HG02642 (cell line): Measurements from ENCODE around the gene FYN.

Experiments
- ATAC-seq: cut with Tn5 transposase; IDR thresholded peaks from one replicate; pipeline ENCODE4 v1.9.1; 2021; ENCODE audit warnings: mild to moderate bottlenecking; ENCODE audit not compliant: unreplicated experiment, poor library complexity

The FYN gene

DNA sequence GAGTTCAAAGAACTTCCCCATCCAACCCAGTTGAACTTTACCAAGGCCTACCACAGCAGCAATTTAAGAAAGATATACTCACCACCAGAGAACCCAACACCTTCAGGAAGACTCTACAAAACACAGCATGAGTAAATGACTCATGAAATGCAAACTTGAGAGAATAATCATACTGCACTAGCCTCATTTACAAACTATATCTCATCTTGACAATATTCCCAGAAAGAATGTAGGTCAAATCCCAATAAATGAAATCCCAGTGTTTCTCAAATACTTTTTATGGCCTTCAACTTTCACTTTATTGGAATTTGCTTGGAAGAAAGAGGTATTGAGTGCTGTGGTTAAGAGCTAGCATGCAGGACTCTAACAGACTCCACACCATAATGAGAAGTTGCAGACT is 60.0 kb downstream of the FYN start:
- ATAC-seq = no peak

DNA sequence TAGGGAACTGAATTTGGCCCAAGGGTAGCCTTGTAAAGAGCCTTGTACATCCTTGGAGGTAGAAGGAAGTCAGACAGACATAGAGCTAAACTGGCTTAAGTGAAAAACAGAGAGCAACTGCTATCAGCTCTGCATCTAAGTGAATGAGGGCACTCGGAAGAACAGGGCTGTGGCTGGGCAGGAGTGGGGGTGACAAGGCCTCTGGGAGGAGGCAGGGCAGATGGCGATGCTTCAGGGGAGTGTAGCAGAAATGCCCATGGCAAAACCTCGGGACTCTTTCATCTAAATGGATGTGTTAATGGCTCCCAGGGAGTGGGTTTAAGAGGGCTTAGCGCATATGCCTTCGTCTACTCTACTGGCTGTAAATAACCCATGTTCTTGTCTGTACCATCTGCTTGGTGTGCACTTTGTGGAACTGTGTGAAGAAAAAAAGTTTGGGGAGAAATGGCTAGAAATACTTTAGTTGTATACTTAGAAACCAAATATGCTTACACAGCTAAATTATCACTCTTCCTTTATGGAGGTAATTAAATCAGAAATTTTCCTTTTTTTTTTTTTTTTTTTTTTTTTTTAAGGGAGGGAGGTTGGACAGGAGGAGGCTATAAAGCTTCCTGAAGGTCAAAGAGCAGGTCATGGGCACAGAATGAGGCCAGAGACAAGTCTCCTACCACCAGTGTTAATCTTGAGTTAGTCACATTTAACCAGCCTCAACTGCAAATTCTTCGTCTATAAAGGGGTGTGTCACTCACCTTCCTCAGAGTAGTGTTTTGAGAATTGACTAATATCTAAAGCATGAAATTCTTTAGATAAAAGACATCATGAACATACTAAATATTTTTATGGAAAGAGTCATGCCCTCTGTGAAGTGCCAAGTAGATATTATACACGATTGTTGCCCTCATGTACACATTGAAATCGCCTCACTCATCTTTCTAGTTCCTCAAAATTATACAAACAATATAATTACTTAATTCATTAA is 60.9 kb downstream of the FYN start:
- ATAC-seq = no peak

DNA sequence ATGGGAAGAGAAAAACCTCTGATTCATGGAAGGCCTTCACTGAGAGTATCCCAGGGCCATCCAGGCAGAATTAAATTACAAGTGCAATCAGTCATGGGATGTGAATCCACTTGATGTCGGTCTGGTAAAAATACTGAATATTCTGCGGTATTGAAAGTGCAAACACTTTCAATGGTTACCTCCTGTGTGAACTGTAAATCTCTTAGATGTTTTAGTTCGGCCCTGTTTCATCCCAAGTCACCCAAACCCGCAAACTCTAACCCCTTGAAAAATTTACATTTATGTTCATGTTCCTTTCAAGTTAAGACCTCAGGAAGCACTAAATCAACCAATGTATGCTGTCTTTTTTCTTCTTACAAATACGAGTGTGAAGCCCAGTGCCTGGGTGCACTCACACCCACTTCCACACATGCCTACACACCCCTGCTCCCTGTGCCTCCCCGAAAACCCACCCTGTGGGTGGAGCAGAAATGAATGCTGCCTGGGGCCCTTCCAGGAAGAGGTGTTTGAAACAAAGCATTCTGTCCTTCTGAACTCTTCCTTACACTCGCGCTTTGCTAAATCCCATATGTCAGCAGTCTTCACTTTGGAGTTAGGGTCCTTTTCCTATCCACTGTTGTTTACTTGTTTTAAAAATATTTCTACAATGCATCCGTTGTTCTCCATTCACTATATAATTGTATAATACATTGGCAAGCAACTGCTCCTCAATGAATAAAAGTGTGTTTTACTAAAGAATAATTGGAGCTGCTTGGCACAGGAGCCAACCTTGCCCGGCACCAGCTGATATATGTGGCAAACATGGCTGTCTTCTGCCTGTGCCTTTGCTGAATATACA is 62.7 kb downstream of the FYN start:
- no peak for ATAC-seq

DNA sequence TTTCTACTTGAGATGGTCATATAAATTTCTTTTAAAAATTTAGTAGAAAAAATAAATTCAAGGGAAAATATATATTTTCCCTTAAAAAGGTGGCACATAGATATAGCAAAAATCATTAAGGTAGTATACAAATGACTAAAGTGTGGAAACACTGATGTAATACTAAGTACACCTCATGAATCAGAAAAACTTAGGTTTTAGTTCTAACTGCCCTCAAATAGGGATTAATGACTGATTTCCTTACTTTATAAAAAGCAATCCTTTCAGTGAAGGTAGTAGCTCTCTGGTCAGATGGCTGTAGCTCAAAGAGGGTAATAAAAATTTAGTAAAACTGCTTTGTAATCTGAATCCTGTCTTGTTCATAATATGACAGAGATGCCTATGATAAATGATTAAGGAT is 63.5 kb downstream of the FYN start:
- no peak for ATAC-seq

- no peak for ATAC-seq
Measured at GRCh38 chr6:111809264-111809663, 64.0 kb downstream of the FYN start.

- no peak for ATAC-seq
Measured at GRCh38 chr6:111808493-111808892, 64.8 kb downstream of the FYN start.

GRCh38 chr6:111806561-111807497 is 66.4 kb downstream of the FYN start:
- ATAC-seq = no peak

DNA sequence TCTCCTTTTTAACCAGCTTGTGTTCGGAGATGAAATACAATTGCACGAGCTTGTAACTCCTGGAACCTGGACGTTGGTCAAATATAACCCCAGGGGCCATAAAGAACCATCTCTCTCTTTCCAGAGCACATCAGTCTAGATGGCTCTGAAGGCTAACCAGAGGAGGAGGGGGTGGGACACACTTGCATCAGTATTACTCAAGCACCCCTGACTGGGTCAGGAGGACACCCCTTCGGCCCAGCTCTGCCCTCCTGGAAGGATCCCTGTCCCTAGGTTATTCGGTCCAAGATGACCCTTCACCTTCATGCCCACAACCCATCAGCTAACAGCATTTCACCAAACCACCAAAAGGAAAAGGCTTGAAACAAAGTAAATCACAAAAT is 67.1 kb downstream of the FYN start:
- peak; percentile 13 for ATAC-seq

GRCh38 chr6:111805511-111806164 is 67.6 kb downstream of the FYN start:
- peak; percentile 56 for ATAC-seq

GRCh38 chr6:111804627-111805235 is 68.5 kb downstream of the FYN start:
- peak; percentile 70 for ATAC-seq

GRCh38 chr6:111803804-111804203 is 69.4 kb downstream of the FYN start:
- no peak for ATAC-seq

GRCh38 chr6:111803371-111803770 is 69.9 kb downstream of the FYN start:
- no peak for ATAC-seq

DNA sequence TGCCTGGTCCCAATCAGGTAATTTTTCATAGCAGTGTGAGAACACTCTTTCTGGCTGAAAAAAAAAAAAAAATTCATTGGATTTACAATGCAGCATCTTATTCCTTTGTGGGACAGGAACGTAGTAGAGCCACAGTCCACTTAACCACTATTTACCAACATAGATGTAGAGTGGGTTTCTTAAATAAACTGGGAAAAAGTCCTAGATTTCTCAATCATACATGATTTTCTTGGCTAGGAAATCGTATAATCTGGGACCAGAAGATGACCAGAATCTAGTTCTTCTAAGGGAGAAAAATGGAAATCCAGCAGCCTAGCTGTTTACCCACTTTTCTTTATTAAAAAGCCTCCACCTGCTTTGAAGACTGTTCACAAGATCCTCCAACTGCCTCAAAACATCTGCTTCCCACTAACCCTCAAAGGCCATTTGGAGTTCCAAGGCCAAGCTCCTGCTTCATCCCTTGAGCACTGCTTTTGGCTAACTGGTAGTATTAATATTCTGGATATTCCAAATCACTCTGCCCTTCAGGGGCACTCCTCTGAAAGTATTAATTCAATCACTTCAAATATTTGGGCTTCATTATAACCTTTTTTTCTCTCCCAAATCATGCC is 70.4 kb downstream of the FYN start:
- no peak for ATAC-seq

GRCh38 chr6:111802015-111802414 is 71.2 kb downstream of the FYN start:
- no peak for ATAC-seq

- ATAC-seq = no peak
Measured at GRCh38 chr6:111800821-111801220, 72.4 kb downstream of the FYN start.

DNA sequence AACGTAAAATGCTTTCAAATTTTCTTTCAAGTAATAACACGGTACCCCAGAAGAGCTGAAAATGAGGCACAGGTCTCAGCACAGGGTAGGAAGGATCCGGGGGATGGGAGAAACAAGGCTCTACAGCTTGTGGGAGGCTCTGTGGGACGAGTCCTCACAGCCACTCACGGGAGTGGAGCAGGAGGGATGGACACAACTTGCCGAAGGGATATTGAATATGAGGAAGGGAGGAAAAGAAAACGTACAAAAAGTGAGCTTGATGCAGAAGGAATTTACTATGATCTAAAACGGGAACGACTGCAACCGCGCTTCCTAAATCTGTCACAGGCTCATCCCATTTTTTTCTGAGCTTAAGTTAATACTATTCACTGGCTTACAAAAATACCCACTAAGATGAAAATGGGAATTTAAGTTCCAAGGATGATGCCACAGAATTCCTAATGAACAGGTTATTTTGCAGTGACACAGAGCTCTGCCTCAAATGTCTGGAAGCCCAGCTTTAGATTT is 72.9 kb downstream of the FYN start:
- no peak for ATAC-seq

DNA sequence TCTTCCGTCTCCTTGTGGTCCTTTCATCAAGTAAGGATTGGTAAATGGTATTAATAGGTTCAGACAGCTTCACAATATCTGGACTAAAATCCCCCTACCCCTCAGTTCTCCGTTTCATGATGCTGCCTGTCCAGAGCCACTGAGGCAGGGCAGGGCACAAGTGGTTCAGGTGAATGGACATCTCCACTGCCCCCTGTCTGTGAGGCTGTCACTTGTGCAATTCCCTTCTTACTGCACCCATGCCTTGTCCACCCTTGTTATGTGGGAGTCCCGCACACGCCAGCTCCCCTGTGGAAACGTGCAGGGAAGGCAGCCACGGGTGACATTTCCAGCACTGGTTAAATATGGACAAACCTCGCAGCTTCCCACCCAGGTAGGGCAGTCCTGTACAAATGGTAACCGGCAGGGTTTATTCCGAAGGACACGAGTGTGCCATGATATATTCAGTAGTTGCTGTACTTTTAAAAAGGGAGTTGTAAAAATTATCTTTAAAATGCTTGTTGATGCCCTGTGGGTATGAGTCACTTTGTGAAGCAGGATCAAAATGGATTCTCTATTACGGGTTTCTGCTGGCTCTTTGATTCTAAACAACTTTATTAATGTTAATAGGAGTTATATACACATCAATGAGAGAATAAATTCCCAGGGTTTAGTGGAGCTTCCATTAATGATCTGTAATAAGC is 73.5 kb downstream of the FYN start:
- no peak for ATAC-seq

GRCh38 chr6:111798281-111798725 is 74.9 kb downstream of the FYN start:
- ATAC-seq = no peak
